Ascending aorta (tissue), 2 donors: ENCODE data around the gene GFER. TPM values are rescaled to one million over a fixed set of nuclear protein-coding genes. Genes with fewer than 3 reads are reported as not detected.
A peak's percentile ranks its signal among the peaks of the same experiment; 100 is the strongest.
"Not testable (repeated sequence)": the region's sequence is repeated elsewhere in the genome, so short reads cannot be mapped to it uniquely, and the experiment has no call there.

Experiments used
- DNase-seq, 2 donors: peaks; one replicate each; pipeline ENCODE4 v3.0.0-alpha.2; 2019; ENCODE audit warnings: low spot score in 2 of 2
- H3K27ac ChIP-seq, 2 donors: fragments of 200-600 bp; sonication (generic); one replicate each; pipeline ENCODE4 v1.5.1; 2016 to 2017; ENCODE audit warnings: mild to moderate bottlenecking in 1 of 2
- H3K27me3 ChIP-seq: fragments of 200-600 bp; sonication (generic); one replicate; pipeline ENCODE4 v1.5.1; 2017
- H3K36me3 ChIP-seq, 2 donors: fragments of 200-600 bp; sonication (generic); one replicate each; pipeline ENCODE4 v1.5.1; 2016
- H3K4me1 ChIP-seq, 2 donors: fragments of 200-600 bp; sonication (generic); one replicate each; pipeline ENCODE4 v1.5.1; 2016 to 2017; ENCODE audit warnings: mild to moderate bottlenecking in 1 of 2
- H3K4me3 ChIP-seq, 2 donors: fragments of 200-600 bp; sonication (generic); one replicate each; pipeline ENCODE4 v1.5.1; 2016 to 2017; ENCODE audit warnings: mild to moderate bottlenecking in 1 of 2
- H3K9me3 ChIP-seq, 2 donors: fragments of 200-600 bp; sonication (generic); one replicate each; pipeline ENCODE4 v1.5.1; 2016
- intact Hi-C: fragments of 100-400 bp; cut with DNase I; formaldehyde crosslinking; loops from one replicate; pipeline ENCODE4 v1.15.1; 2023
- total RNA-seq: library from RNA; depleted of rRNA; stranded (reverse); fragments of >200 nt; gene quantifications from one replicate; pipeline ENCODE4 v1.1.0, GENCODE V29; 2016
- TF ChIP-seq, protein P1 (sequence below), 3 experiments: fragments of 200-600 bp in 2 of 3; fragments of 450-650 bp in 1 of 3; sonication (generic) in 2 of 3; IDR thresholded peaks; one replicate each; pipeline ENCODE4 v1.5.1; 2016 to 2019; ENCODE audit warnings: antibody characterized with exemption in 3 of 3, mild to moderate bottlenecking in 1 of 3, moderate library complexity in 1 of 3

GFER gene
- total RNA-seq, 1 donor from 2014 or later: 2.7 TPM

GRCh38 chr16:1950047-1950446 is 33.9 kb upstream of the GFER start:
- Histone ChIP-seq H3K36me3 (no peaks in the 10 kb centered on the region), H3K27me3 (no peaks in the 10 kb centered on the region), H3K27ac (no peak overlapping the region), H3K9me3 (no peaks in the 10 kb centered on the region), H3K4me3 (no peak overlapping the region), H3K4me1 (no peaks in the 10 kb centered on the region)
- TF ChIP-seq, protein P1, sequence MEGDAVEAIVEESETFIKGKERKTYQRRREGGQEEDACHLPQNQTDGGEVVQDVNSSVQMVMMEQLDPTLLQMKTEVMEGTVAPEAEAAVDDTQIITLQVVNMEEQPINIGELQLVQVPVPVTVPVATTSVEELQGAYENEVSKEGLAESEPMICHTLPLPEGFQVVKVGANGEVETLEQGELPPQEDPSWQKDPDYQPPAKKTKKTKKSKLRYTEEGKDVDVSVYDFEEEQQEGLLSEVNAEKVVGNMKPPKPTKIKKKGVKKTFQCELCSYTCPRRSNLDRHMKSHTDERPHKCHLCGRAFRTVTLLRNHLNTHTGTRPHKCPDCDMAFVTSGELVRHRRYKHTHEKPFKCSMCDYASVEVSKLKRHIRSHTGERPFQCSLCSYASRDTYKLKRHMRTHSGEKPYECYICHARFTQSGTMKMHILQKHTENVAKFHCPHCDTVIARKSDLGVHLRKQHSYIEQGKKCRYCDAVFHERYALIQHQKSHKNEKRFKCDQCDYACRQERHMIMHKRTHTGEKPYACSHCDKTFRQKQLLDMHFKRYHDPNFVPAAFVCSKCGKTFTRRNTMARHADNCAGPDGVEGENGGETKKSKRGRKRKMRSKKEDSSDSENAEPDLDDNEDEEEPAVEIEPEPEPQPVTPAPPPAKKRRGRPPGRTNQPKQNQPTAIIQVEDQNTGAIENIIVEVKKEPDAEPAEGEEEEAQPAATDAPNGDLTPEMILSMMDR (IDR thresholded peaks at IDR 0.05): no peak
- no peak for DNase-seq
- intact Hi-C loops: no loop called here

GRCh38 chr16:1950559-1950958 is 33.4 kb upstream of the GFER start:
- Histone ChIP-seq H3K4me3 (no peak overlapping the region), H3K27me3 (no peaks in the 10 kb centered on the region), H3K36me3 (no peaks in the 10 kb centered on the region), H3K9me3 (no peaks in the 10 kb centered on the region), H3K27ac (no peak overlapping the region), H3K4me1 (no peaks in the 10 kb centered on the region)
- intact Hi-C loops: no loop called here
- TF ChIP-seq, protein P1 (IDR thresholded peaks at IDR 0.05): no peak
- DNase-seq: no peak

DNA sequence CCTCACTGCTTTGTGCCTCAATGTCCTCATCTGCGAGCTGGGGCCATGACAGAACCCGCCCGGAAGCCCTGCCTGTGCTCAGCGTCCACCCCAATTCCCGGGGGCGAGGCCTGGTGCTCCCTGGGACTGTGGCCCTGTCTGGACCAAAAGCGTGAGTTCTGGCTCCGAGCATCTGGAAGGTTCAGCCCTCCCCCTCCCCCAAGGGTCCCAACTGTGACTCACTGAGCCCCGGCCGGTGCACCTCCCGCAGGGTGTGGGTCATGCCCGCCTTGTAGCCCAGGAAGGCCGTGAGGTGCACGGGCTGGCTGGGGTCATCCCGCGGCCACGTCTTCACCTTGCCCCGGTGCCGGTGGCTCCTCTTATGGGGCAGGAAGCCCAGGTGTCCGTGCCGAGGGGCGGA is 30.3 kb upstream of the GFER start:
- intact Hi-C loops: no loop called here
- Histone ChIP-seq H3K27ac (no peak overlapping the region), H3K4me1 (no peaks in the 10 kb centered on the region), H3K36me3 (no peaks in the 10 kb centered on the region), H3K4me3 (no peak overlapping the region), H3K9me3 (no peaks in the 10 kb centered on the region), H3K27me3 (no peaks in the 10 kb centered on the region)
- TF ChIP-seq, protein P1 (IDR thresholded peaks at IDR 0.05): no peak
- no peak for DNase-seq

GRCh38 chr16:1957434-1958142 is 26.4 kb upstream of the GFER start:
- not testable (repeated sequence) for DNase-seq, H3K27ac ChIP-seq, H3K4me3 ChIP-seq, H3K9me3 ChIP-seq, H3K27me3 ChIP-seq
- Histone ChIP-seq H3K4me1 (peaks cover 3 to 16% of the 10 kb centered on the region in 2 donors), H3K36me3 (peaks cover 14 to 15% of the 10 kb centered on the region in 2 donors)
- intact Hi-C loops: loop anchor here (2.0 kb wide), 1 partner anchor 15 kb away; the partner anchor contains the start of gene MSRB1

DNA sequence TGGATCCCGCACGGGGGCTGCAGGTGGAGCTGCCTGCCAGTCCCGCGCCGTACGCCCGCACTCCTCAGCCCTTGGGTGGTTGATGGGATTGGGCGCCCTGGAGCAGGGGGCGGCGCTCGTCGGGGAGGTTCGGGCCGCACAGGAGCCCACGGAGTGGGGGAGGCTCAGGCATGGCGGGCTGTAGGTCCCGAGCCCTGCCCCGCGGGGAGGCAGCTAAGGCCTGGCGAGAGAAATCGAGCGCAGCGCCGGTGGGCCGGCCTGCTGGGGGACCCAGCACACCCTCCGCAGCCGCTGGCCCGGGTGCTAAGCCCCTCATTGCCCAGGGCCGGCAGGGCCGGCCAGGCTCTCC is 25.9 kb upstream of the GFER start:
- intact Hi-C loops: loop anchor here (2.0 kb wide), 1 partner anchor 15 kb away; the partner anchor contains the start of gene MSRB1
- Histone ChIP-seq H3K36me3 (peaks cover 20 to 21% of the 10 kb centered on the region in 2 donors), H3K4me1 (peaks cover 3 to 16% of the 10 kb centered on the region in 2 donors)
- not testable (repeated sequence) for H3K27me3 ChIP-seq, H3K27ac ChIP-seq, DNase-seq, H3K4me3 ChIP-seq, H3K9me3 ChIP-seq

DNA sequence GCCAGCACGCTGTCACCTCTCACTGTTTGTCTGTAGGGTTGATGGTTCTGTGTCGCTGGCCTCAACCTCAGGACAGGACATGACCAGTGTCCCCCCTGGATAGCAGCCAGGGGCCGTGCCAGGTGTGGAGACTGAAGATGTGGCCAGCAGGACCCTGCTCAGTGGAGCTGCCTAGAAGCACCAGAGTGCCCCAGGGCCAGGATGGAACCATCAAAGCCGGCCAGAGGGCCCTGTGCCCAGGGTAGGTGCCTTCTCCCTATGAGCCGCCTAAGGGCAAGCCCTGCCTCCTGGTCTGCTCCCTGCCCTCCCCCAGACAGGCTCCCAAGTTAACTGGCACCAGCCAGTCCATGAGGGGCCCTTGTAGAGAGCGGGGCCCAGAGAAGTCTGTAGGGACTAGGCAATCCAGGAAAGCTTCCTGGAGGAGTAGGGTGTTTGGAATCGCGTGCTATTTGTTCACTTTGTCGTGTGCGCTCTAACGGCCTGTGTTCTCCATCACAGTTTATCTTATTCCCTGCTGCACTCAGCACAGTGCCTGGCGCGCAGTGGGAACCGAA is 25.2 kb upstream of the GFER start:
- Histone ChIP-seq H3K36me3 (peaks cover 24 to 26% of the 10 kb centered on the region in 2 donors), H3K9me3 (no peaks in the 10 kb centered on the region), H3K4me3 (peak overlapping the region; percentile 86 to 90), H3K4me1 (peaks cover 3 to 16% of the 10 kb centered on the region in 2 donors), H3K27ac (peak overlapping the region; percentile 74 to 80), H3K27me3 (no peaks in the 10 kb centered on the region)
- intact Hi-C loops: loop anchor here (1.0 to 2.0 kb wide), 2 partner anchors 16 to 197 kb away; partner anchors contain the start of genes MSRB1 and TRAF7
- no peak for DNase-seq
- TF ChIP-seq, protein P1 (IDR thresholded peaks at IDR 0.05): no peak
